PC-9 (cell line): ENCODE results near the gene SELPLG.

Experiments
- CTCF ChIP-seq: fragments of 200-600 bp; sonication (generic); conservative IDR thresholded peaks from 2 replicates; pipeline ENCODE4 v1.6.1; 2017; ENCODE audit warnings: mixed run types, antibody characterized with exemption, mild to moderate bottlenecking, moderate library complexity
- EZH2 ChIP-seq: fragments of 200-600 bp; sonication (generic); IDR thresholded peaks from 2 replicates; pipeline ENCODE4 v1.8.0; 2017; ENCODE audit warnings: antibody characterized with exemption, low read depth

DNA sequence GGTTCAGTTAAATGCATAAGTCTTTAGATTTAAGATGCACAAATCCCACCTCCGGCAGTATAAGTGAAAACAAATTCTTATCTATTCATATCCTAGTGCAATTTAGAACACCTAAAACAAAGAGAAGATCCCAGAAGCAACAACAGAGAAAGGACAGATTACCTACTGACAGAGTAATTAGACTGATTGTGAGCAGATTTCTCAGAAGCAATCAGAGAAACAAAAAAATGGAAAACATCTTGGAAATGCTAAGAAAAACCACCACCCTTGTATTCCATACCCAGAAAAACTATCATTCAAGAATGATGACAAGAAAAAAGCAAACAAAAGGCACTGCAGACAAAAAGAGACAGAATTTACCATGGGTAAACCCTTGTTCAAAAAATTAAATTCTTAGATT, 47.6 kb upstream of the SELPLG start:
- TF ChIP-seq CTCF = no peak
- TF ChIP-seq EZH2 = no peak
